SK-N-SH (cell line): ENCODE results near the gene MARCHF3. TPM values are rescaled to one million over a fixed set of nuclear protein-coding genes. Genes with fewer than 3 reads are reported as not detected.

Experiments used
- CTCF ChIA-PET: fragments of 300-600, 350-600 bp; formaldehyde crosslinking; extraction: SDS; loops from one replicate; lab custom pipeline; 2021; lab: Yijun Ruan, JAX
- POLR2A ChIA-PET: fragments of 350-600 bp; sonication (Branson Sonifier 250); formaldehyde crosslinking; extraction: SDS; loops from one replicate; lab custom pipeline; 2020; ENCODE audit warnings: antibody characterized with exemption, inconsistent platforms; lab: Yijun Ruan, JAX
- DNase-seq: peaks from one replicate; pipeline ENCODE4 v3.0.0; 2012
- H2AFZ ChIP-seq: fragments of 200-600 bp; sonication (generic); 2 replicates; pipeline ENCODE4 v1.8.1; 2016; ENCODE audit warnings: antibody characterized with exemption, mild to moderate bottlenecking, low read depth
- H3F3A ChIP-seq: fragments of 200-600 bp; sonication (generic); replicated peaks from 2 replicates; pipeline ENCODE3; 2016; ENCODE audit warnings: antibody characterized with exemption, mild to moderate bottlenecking; ENCODE audit not compliant: insufficient read depth
- H3K27ac ChIP-seq, 2 experiments: fragments of 200-500 bp in 1 of 2; fragments of 200-600 bp in 1 of 2; sonication (Bioruptor generic) in 1 of 2; sonication (generic), shearing (Covaris generic) in 1 of 2; 2 replicates each; pipeline versions ENCODE4 v1.5.1 to v1.6.1; 2014 to 2016; ENCODE audit warnings: low read depth in 2 of 2, inconsistent platforms in 1 of 2, low read length in 1 of 2, mild to moderate bottlenecking in 1 of 2, mixed read lengths in 1 of 2
- H3K27me3 ChIP-seq: fragments of 200-600 bp; sonication (generic), shearing (Covaris generic); 2 replicates; pipeline ENCODE4 v1.6.1; 2016; ENCODE audit warnings: mixed run types; ENCODE audit not compliant: insufficient read depth
- H3K36me3 ChIP-seq, 2 experiments: fragments of 200-500 bp in 1 of 2; fragments of 200-600 bp in 1 of 2; sonication (Bioruptor generic) in 1 of 2; sonication (generic) in 1 of 2; replicated peaks in 1 of 2; 2 replicates each; pipeline versions ENCODE3 to v1.5.1; 2014 to 2016; ENCODE audit warnings: low read length in 1 of 2, mild to moderate bottlenecking in 1 of 2; ENCODE audit not compliant: insufficient read depth in 2 of 2, control insufficient read depth in 1 of 2
- H3K4me1 ChIP-seq, 2 experiments: fragments of 200-500 bp in 1 of 2; fragments of 200-600 bp in 1 of 2; sonication (Bioruptor generic) in 1 of 2; sonication (generic), shearing (Covaris generic) in 1 of 2; 2 replicates each; pipeline versions ENCODE4 v1.5.1 to v1.6.1; 2014 to 2016; ENCODE audit warnings: low read depth in 1 of 2, low read length in 1 of 2, mixed run types in 1 of 2; ENCODE audit not compliant: insufficient read depth in 2 of 2, control insufficient read depth in 1 of 2
- H3K4me2 ChIP-seq: fragments of 200-600 bp; sonication (generic), shearing (Covaris generic); 2 replicates; pipeline ENCODE4 v1.6.1; 2017; ENCODE audit warnings: mixed run types
- H3K4me3 ChIP-seq, 2 experiments: fragments of 200-500 bp in 1 of 2; fragments of 200-600 bp in 1 of 2; sonication (Bioruptor generic) in 1 of 2; sonication (generic), shearing (Covaris generic) in 1 of 2; 2 replicates each; pipeline versions ENCODE4 v1.5.1 to v1.8.1; 2014 to 2016; ENCODE audit warnings: low read depth in 2 of 2, inconsistent platforms in 1 of 2, low read length in 1 of 2, mild to moderate bottlenecking in 1 of 2, mixed read lengths in 1 of 2, moderate library complexity in 1 of 2
- H3K79me2 ChIP-seq: fragments of 200-600 bp; sonication (generic); 2 replicates; pipeline ENCODE4 v1.8.1; 2017; ENCODE audit warnings: mild to moderate bottlenecking; ENCODE audit not compliant: insufficient read depth
- H3K9ac ChIP-seq: fragments of 200-600 bp; sonication (generic); 2 replicates; pipeline ENCODE4 v1.6.1; 2017; ENCODE audit warnings: mixed run types
- H3K9me2 ChIP-seq: fragments of 200-600 bp; sonication (generic); 2 replicates; pipeline ENCODE4 v1.6.1; 2017; ENCODE audit warnings: mixed run types
- H3K9me3 ChIP-seq: fragments of 200-600 bp; sonication (generic); 2 replicates; pipeline ENCODE4 v1.6.1; 2017; ENCODE audit warnings: mixed run types, mild to moderate bottlenecking, moderate library complexity
- H4K20me1 ChIP-seq: fragments of 200-600 bp; sonication (generic); 2 replicates; pipeline ENCODE4 v1.6.1; 2017; ENCODE audit warnings: mild to moderate bottlenecking, mixed run types; ENCODE audit not compliant: insufficient read depth
- CTCF ChIP-seq: fragments of 200-600 bp; sonication (generic); IDR thresholded peaks from 2 replicates; pipeline ENCODE4 v1.6.1; 2017; ENCODE audit warnings: antibody characterized with exemption, mild to moderate bottlenecking, moderate library complexity
- EP300 ChIP-seq, 2 experiments: IDR thresholded peaks; 2 replicates each; pipeline versions ENCODE4 v1.4.0 to v1.6.1; 2012; ENCODE audit warnings: borderline replicate concordance in 1 of 2, low read depth in 1 of 2, low read length in 1 of 2
- FOSL2 ChIP-seq: IDR thresholded peaks from 2 replicates; pipeline ENCODE4 v1.4.0; 2012; ENCODE audit warnings: low read depth, mild to moderate bottlenecking, moderate library complexity, borderline replicate concordance
- FOXJ3 ChIP-seq: sonication (generic); formaldehyde crosslinking; IDR thresholded peaks from 2 replicates; pipeline ENCODE4 v1.5.1; 2020; ENCODE audit warnings: mild to moderate bottlenecking, missing genetic modification reagents
- GABPA ChIP-seq: IDR thresholded peaks from 2 replicates; pipeline ENCODE4 v1.4.0; 2012; ENCODE audit warnings: low read depth, mild to moderate bottlenecking
- GATA2 ChIP-seq: sonication (generic); formaldehyde crosslinking; IDR thresholded peaks from 2 replicates; pipeline ENCODE4 v1.5.0; 2020; ENCODE audit warnings: mild to moderate bottlenecking, missing genetic modification reagents
- IRF3 ChIP-seq: fragments of 150-350 bp; IDR thresholded peaks from 2 replicates; pipeline ENCODE4 v1.6.1; 2016; ENCODE audit warnings: mild to moderate bottlenecking, low read depth, low read length
- MAX ChIP-seq: IDR thresholded peaks from 2 replicates; pipeline ENCODE4 v1.4.0; 2012; ENCODE audit warnings: low read depth
- MEF2A ChIP-seq: IDR thresholded peaks from 2 replicates; pipeline ENCODE4 v1.4.0; 2012; ENCODE audit warnings: low read depth, borderline replicate concordance
- MXI1 ChIP-seq: IDR thresholded peaks from 2 replicates; pipeline ENCODE4 v1.6.1; 2012; ENCODE audit warnings: mild to moderate bottlenecking, low read depth, low read length, improper control_type of control experiment
- NFIC ChIP-seq: IDR thresholded peaks from 2 replicates; pipeline ENCODE4 v1.4.0; 2012; ENCODE audit warnings: borderline replicate concordance
- PBX3 ChIP-seq: IDR thresholded peaks from 2 replicates; pipeline ENCODE4; 2012
- POLR2AphosphoS5 ChIP-seq: IDR thresholded peaks from 2 replicates; pipeline ENCODE4 v1.6.1; 2012; ENCODE audit warnings: low read depth, low read length
- SIN3A ChIP-seq: IDR thresholded peaks from 2 replicates; pipeline ENCODE4 v1.6.1; 2012; ENCODE audit warnings: low read depth, mild to moderate bottlenecking, low read length, moderate library complexity, borderline replicate concordance
- SMC3 ChIP-seq: IDR thresholded peaks from 2 replicates; pipeline ENCODE4 v1.6.1; 2012; ENCODE audit warnings: low read depth, low read length, improper control_type of control experiment
- YY1 ChIP-seq: IDR thresholded peaks from 2 replicates; pipeline ENCODE4 v1.4.0; 2012; ENCODE audit warnings: low read depth, mild to moderate bottlenecking
- WGBS: methylation state at CpG from one replicate; pipeline ENCODE4 v1.1.6; 2017; ENCODE audit warnings: low lambda C conversion rate; 5-methylcytosine and 5-hydroxymethylcytosine counted together
- polyA plus RNA-seq, 3 experiments: library from polyadenylated mRNA; depleted of rRNA; stranded (reverse); fragments of >200 nt; gene quantifications; 2 replicates each; pipeline ENCODE4 v1.2.3, GENCODE V29; 2012

Gene MARCHF3
- polyA plus RNA-seq, 1 of the 3 experiments (the other 2 are of a cell fraction) = 21.5 TPM

GRCh38 chr5:127014573-127014972, 15.8 kb downstream of the MARCHF3 start:
- no peaks in the 10 kb centered on the region for H3K9me2 ChIP-seq
- no peak overlapping the region for H3K4me3 ChIP-seq
- CTCF ChIA-PET = interaction anchor here (1.2 kb wide), 1 partner anchor 11 kb away, joined by 4 read pairs; no protein-coding TSS in a partner anchor
- peak overlapping the region in 1 of 2 experiments; percentile 63; a peak in 2 of 4 replicates for H3K27ac ChIP-seq
- no peak overlapping the region for H2AFZ ChIP-seq
- no peak overlapping the region for H3K4me2 ChIP-seq
- H3K27me3 ChIP-seq = no peaks in the 10 kb centered on the region
- H3K9me3 ChIP-seq = no peaks in the 10 kb centered on the region
- H3F3A ChIP-seq = peaks cover 42% of the 10 kb centered on the region
- WGBS = 88% methylated on average over 1 of the region's 1 CpG
- no peak overlapping the region for H3K9ac ChIP-seq
- no peaks in the 10 kb centered on the region for H4K20me1 ChIP-seq
- peaks cover 75% of the 10 kb centered on the region; the same call in 1 of the 2 replicates for H3K79me2 ChIP-seq
- no peak for DNase-seq
- TF ChIP-seq EP300 (IDR thresholded peaks at IDR 0.05; ENCODE audit: borderline replicate concordance in 1 of 2, low read depth in 1 of 2, low read length in 1 of 2) (no peak), YY1 (no peak), FOXJ3 (CRISPR knock-in tag) (no peak), MXI1 (no peak), SMC3 (no peak)
- H3K36me3 ChIP-seq = no peaks in the 10 kb centered on the region
- POLR2A ChIA-PET = no interaction called here
- H3K4me1 ChIP-seq = peaks cover 2 to 30% of the 10 kb centered on the region in 2 experiments; a peak in 3 of 4 replicates

- no peaks in the 10 kb centered on the region for H4K20me1 ChIP-seq
- POLR2A ChIA-PET = no interaction called here
- H3K9me3 ChIP-seq = no peaks in the 10 kb centered on the region
- H3K27me3 ChIP-seq = no peaks in the 10 kb centered on the region
- CTCF ChIA-PET = no interaction called here
- H3K9me2 ChIP-seq = no peaks in the 10 kb centered on the region
- no peak overlapping the region for H2AFZ ChIP-seq
- peaks cover 42% of the 10 kb centered on the region for H3F3A ChIP-seq
- TF ChIP-seq MEF2A (no peak), GATA2 (CRISPR knock-in tag) (no peak), IRF3 (no peak), FOSL2 (no peak)
- DNase-seq = no peak
- peaks cover 2 to 30% of the 10 kb centered on the region in 2 experiments; a peak in 3 of 4 replicates for H3K4me1 ChIP-seq
- no peaks in the 10 kb centered on the region for H3K36me3 ChIP-seq
- WGBS = 56% methylated on average over 2 of the region's 2 CpGs
- H3K9ac ChIP-seq = peak overlapping the region; percentile 5; the same call in 1 of the 2 replicates
- peaks cover 80% of the 10 kb centered on the region for H3K79me2 ChIP-seq
- peak overlapping the region; percentile 50 for H3K4me2 ChIP-seq
- H3K4me3 ChIP-seq = peak overlapping the region in 1 of 2 experiments; percentile 20; a peak in 2 of 4 replicates
- H3K27ac ChIP-seq = peak overlapping the region; percentile 16 to 63; a peak in 3 of 4 replicates
Observed at GRCh38 chr5:127013407-127013806, 17.0 kb downstream of the MARCHF3 start.

GRCh38 chr5:127012916-127013315, 17.4 kb downstream of the MARCHF3 start:
- Histone ChIP-seq H4K20me1 (no peaks in the 10 kb centered on the region), H3K36me3 (no peaks in the 10 kb centered on the region), H3K27ac (peak overlapping the region; percentile 16 to 63; a peak in 3 of 4 replicates), H3K9me2 (no peaks in the 10 kb centered on the region), H3K9me3 (no peaks in the 10 kb centered on the region), H3K4me3 (peak overlapping the region in 1 of 2 experiments; percentile 20; a peak in 2 of 4 replicates), H3K4me1 (peaks cover 2 to 30% of the 10 kb centered on the region in 2 experiments; a peak in 3 of 4 replicates), H3K27me3 (no peaks in the 10 kb centered on the region), H2AFZ (no peak overlapping the region), H3K4me2 (peak overlapping the region; percentile 50), H3K79me2 (peaks cover 82% of the 10 kb centered on the region), H3F3A (peaks cover 42% of the 10 kb centered on the region), H3K9ac (peak overlapping the region; percentile 5; the same call in 1 of the 2 replicates)
- DNase-seq = no peak
- CTCF ChIA-PET = no interaction called here
- POLR2A ChIA-PET = no interaction called here
- TF ChIP-seq POLR2AphosphoS5 (no peak), YY1 (no peak), MAX (peak; percentile 94), PBX3 (peak; percentile 8; the same call in 1 of the 2 replicates), NFIC (peak; percentile 51), CTCF (no peak), SIN3A (0 out of 2 replicates have a peak, but pooled peaks have one; percentile 33), MXI1 (no peak), GABPA (no peak), SMC3 (no peak), EP300 (IDR thresholded peaks at IDR 0.05; ENCODE audit: borderline replicate concordance in 1 of 2, low read depth in 1 of 2, low read length in 1 of 2) (peak in 1 of 2 experiments; percentile 27; a peak in 1 of 4 replicates), FOXJ3 (CRISPR knock-in tag) (no peak)
